GM21619 (cell line): Measurements from ENCODE around the gene ACOXL.

ENCODE experiments used
- ATAC-seq: cut with Tn5 transposase; IDR thresholded peaks from one replicate; pipeline ENCODE4 v1.9.1; 2021; ENCODE audit not compliant: unreplicated experiment

ACOXL gene

GRCh38 chr2:110904779-110905148 is 172.4 kb downstream of the ACOXL start:
- no peak for ATAC-seq

- ATAC-seq = no peak
These were observed 172.8 kb downstream of the ACOXL start for GRCh38 chr2:110905217-110905616.

- ATAC-seq = no peak
These were observed 174.4 kb downstream of the ACOXL start for GRCh38 chr2:110906613-110907298.

GRCh38 chr2:110909501-110909900 is 177.1 kb downstream of the ACOXL start:
- no peak for ATAC-seq

GRCh38 chr2:110910423-110910822 is 178.1 kb downstream of the ACOXL start:
- ATAC-seq = no peak

- ATAC-seq = no peak
These were observed 187.4 kb downstream of the ACOXL start for GRCh38 chr2:110919738-110920137.

GRCh38 chr2:110925479-110925878 is 193.1 kb downstream of the ACOXL start:
- ATAC-seq = no peak

- no peak for ATAC-seq
These were observed 195.2 kb downstream of the ACOXL start for GRCh38 chr2:110927526-110927925.

GRCh38 chr2:110929528-110929927 is 197.2 kb downstream of the ACOXL start:
- no peak for ATAC-seq

GRCh38 chr2:110931648-110932047 is 199.3 kb downstream of the ACOXL start:
- ATAC-seq = no peak

- ATAC-seq = no peak
These were observed 201.0 kb downstream of the ACOXL start for GRCh38 chr2:110933420-110933819.

GRCh38 chr2:110934948-110935347 is 202.6 kb downstream of the ACOXL start:
- no peak for ATAC-seq

- ATAC-seq = no peak
These were observed 208.1 kb downstream of the ACOXL start for GRCh38 chr2:110940376-110940910.

GRCh38 chr2:110941226-110941625 is 208.9 kb downstream of the ACOXL start:
- no peak for ATAC-seq

GRCh38 chr2:110943070-110943634 is 210.8 kb downstream of the ACOXL start:
- ATAC-seq = no peak

- no peak for ATAC-seq
These were observed 214.5 kb downstream of the ACOXL start for GRCh38 chr2:110946902-110947301.

- ATAC-seq = no peak
These were observed 215.8 kb downstream of the ACOXL start for GRCh38 chr2:110948027-110948674.

GRCh38 chr2:110950281-110950680 is 217.9 kb downstream of the ACOXL start:
- no peak for ATAC-seq

GRCh38 chr2:110955045-110955444 is 222.7 kb downstream of the ACOXL start:
- no peak for ATAC-seq

GRCh38 chr2:110955556-110955955 is 223.2 kb downstream of the ACOXL start:
- ATAC-seq = no peak

GRCh38 chr2:110957293-110957692 is 224.9 kb downstream of the ACOXL start:
- ATAC-seq = no peak
